ENCODE results near the gene GRID1.

- TF ChIP-seq CTCF (conservative IDR thresholded peaks at IDR 0.05) (no peak), EZH2 (IDR thresholded peaks at IDR 0.05; ENCODE audit: low read depth) (no peak)
Observed at GRCh38 chr10:86068231-86069054, 298.2 kb downstream of the GRID1 start.
